BJ (cell line): Measurements from ENCODE around the gene TXNDC2. TPM values are rescaled to one million over a fixed set of nuclear protein-coding genes. Genes with fewer than 3 reads are reported as not detected.
A peak's percentile ranks its signal among the peaks of the same experiment; 100 is the strongest.

Experiments
- CTCF ChIA-PET: fragments of 350-600 bp; formaldehyde crosslinking; extraction: SDS; loops from one replicate; lab custom pipeline; 2021; ENCODE audit warnings: antibody characterized with exemption, inconsistent platforms; lab: Yijun Ruan, JAX
- POLR2A ChIA-PET: fragments of 300-600 bp; sonication (Branson Sonifier 250); formaldehyde crosslinking; extraction: SDS; loops from one replicate; lab custom pipeline; 2021; ENCODE audit warnings: antibody characterized with exemption; lab: Charles Lee
- DNase-seq: peaks from one replicate; pipeline ENCODE4 v3.0.0-alpha.2; 2011; ENCODE audit warnings: low read depth
- H3K27me3 ChIP-seq: 2 replicates; pipeline ENCODE4 v1.6.0; 2011; ENCODE audit warnings: low read length; ENCODE audit not compliant: control insufficient read depth, insufficient read depth
- H3K36me3 ChIP-seq: 2 replicates; pipeline ENCODE4 v1.5.1; 2011; ENCODE audit warnings: low read length; ENCODE audit not compliant: control insufficient read depth, insufficient read depth
- H3K4me3 ChIP-seq: 2 replicates; pipeline ENCODE4 v1.5.1; 2011; ENCODE audit warnings: low read depth, mild to moderate bottlenecking, control low read depth, low read length
- polyA plus RNA-seq: library from polyadenylated mRNA; depleted of rRNA; stranded (reverse); fragments of >200 nt; gene quantifications from 2 replicates; pipeline ENCODE4 v1.2.3, GENCODE V29; 2011
- TF ChIP-seq, protein P1 (sequence below): IDR thresholded peaks from 2 replicates; pipeline ENCODE4 v1.5.1; 2011; ENCODE audit warnings: low read depth, mild to moderate bottlenecking, control low read depth, inconsistent platforms, low read length, moderate library complexity; ENCODE audit not compliant: insufficient read depth

TXNDC2 gene
- polyA plus RNA-seq, 1 experiment: 0.20 TPM

- Histone ChIP-seq H3K36me3 (no peaks in the 10 kb centered on the region), H3K4me3 (peak within 1 kb of the TSS; percentile 92), H3K27me3 (no peaks in the 10 kb centered on the region)
- DNase-seq: peak; percentile 87
- CTCF ChIA-PET: interaction anchor here (0.6 to 1.0 kb wide), 4 partner anchors 11 to 567 kb away, joined by 3 to 4 read pairs (median 3); no protein-coding TSS in a partner anchor
- TF ChIP-seq, protein P1, sequence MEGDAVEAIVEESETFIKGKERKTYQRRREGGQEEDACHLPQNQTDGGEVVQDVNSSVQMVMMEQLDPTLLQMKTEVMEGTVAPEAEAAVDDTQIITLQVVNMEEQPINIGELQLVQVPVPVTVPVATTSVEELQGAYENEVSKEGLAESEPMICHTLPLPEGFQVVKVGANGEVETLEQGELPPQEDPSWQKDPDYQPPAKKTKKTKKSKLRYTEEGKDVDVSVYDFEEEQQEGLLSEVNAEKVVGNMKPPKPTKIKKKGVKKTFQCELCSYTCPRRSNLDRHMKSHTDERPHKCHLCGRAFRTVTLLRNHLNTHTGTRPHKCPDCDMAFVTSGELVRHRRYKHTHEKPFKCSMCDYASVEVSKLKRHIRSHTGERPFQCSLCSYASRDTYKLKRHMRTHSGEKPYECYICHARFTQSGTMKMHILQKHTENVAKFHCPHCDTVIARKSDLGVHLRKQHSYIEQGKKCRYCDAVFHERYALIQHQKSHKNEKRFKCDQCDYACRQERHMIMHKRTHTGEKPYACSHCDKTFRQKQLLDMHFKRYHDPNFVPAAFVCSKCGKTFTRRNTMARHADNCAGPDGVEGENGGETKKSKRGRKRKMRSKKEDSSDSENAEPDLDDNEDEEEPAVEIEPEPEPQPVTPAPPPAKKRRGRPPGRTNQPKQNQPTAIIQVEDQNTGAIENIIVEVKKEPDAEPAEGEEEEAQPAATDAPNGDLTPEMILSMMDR: no peak
- POLR2A ChIA-PET: interaction anchor here (0.6 to 0.7 kb wide), 2 partner anchors 36 to 392 kb away, joined by 3 to 4 read pairs; no protein-coding TSS in a partner anchor
Measured at GRCh38 chr18:9913526-9914333, 28.0 kb downstream of the TXNDC2 start, which contains the start of gene VAPA. TSS of gene VAPA (plus strand) at chr18:9914016. CDS start at chr18:9914257, 241 bp downstream.

- no peak for DNase-seq
- TF ChIP-seq, protein P1: no peak
- ChIA-PET CTCF (interaction anchor here (0.9 to 1.0 kb wide), 2 partner anchors 12 to 135 kb away, joined by 3 read pairs; no protein-coding TSS in a partner anchor), POLR2A (no interaction called here)
- peak overlapping the region; percentile 92 for H3K4me3 ChIP-seq
- H3K27me3 ChIP-seq: no peaks in the 10 kb centered on the region
- no peaks in the 10 kb centered on the region for H3K36me3 ChIP-seq
Measured at GRCh38 chr18:9914334-9914583, 28.5 kb downstream of the TXNDC2 start.

- POLR2A ChIA-PET: no interaction called here
- CTCF ChIA-PET: interaction anchor here (0.6 kb wide), 1 partner anchor 121 kb away, joined by 3 read pairs; no protein-coding TSS in a partner anchor
- H3K4me3 ChIP-seq: peak overlapping the region; percentile 92
- no peak for DNase-seq
- H3K36me3 ChIP-seq: no peaks in the 10 kb centered on the region
- no peaks in the 10 kb centered on the region for H3K27me3 ChIP-seq
- TF ChIP-seq, protein P1: no peak
Measured at GRCh38 chr18:9914584-9915290, 29.0 kb downstream of the TXNDC2 start.

GRCh38 chr18:9915291-9916076 lies 29.7 kb downstream of the TXNDC2 start:
- no peak for DNase-seq
- ChIA-PET POLR2A (no interaction called here), CTCF (interaction anchor here (0.6 to 0.8 kb wide), 2 partner anchors 19 to 120 kb away, joined by 3 read pairs; no protein-coding TSS in a partner anchor)
- TF ChIP-seq, protein P1: no peak
- Histone ChIP-seq H3K27me3 (no peaks in the 10 kb centered on the region), H3K4me3 (peak overlapping the region; percentile 92), H3K36me3 (no peaks in the 10 kb centered on the region)
